GM10266 (cell line): ENCODE results near the gene EIF4E3.

Source experiments
- DNase-seq: peaks from one replicate; pipeline ENCODE4 v3.0.0; 2012; ENCODE audit errors: extremely low spot score
- CTCF ChIP-seq: IDR thresholded peaks from 2 replicates; pipeline ENCODE4 v1.5.1; 2012; ENCODE audit warnings: mild to moderate bottlenecking, low read depth; ENCODE audit not compliant: control insufficient read depth, insufficient read depth; ENCODE audit errors: missing control alignments

Gene EIF4E3

GRCh38 chr3:71754610-71755253, 29.5 kb upstream of the EIF4E3 start:
- no peak for TF ChIP-seq CTCF
- DNase-seq = no peak

GRCh38 chr3:71753701-71754609, 28.8 kb upstream of the EIF4E3 start, which contains the start of gene GPR27:
GPR27 (plus strand) TSS chr3:71753855; CDS start chr3:71754050, 195 bp downstream.
- no peak for TF ChIP-seq CTCF
- DNase-seq = peak; percentile 44

GRCh38 chr3:71752831-71753700, 27.9 kb upstream of the EIF4E3 start:
- TF ChIP-seq CTCF = no peak
- no peak for DNase-seq

GRCh38 chr3:71751602-71752001, 26.4 kb upstream of the EIF4E3 start:
- no peak for TF ChIP-seq CTCF
- no peak for DNase-seq

GRCh38 chr3:71744738-71745137, 19.5 kb upstream of the EIF4E3 start:
- no peak for TF ChIP-seq CTCF
- no peak for DNase-seq

- no peak for TF ChIP-seq CTCF
- no peak for DNase-seq
Measured at GRCh38 chr3:71742621-71743020, 17.4 kb upstream of the EIF4E3 start.
